Measurements from ENCODE around the gene CHD9. TPM values are rescaled to one million over a fixed set of nuclear protein-coding genes. Genes with fewer than 3 reads are reported as not detected.

The CHD9 gene
- total RNA-seq, 1 donor from 2014 or later, result 81.4 TPM

DNA sequence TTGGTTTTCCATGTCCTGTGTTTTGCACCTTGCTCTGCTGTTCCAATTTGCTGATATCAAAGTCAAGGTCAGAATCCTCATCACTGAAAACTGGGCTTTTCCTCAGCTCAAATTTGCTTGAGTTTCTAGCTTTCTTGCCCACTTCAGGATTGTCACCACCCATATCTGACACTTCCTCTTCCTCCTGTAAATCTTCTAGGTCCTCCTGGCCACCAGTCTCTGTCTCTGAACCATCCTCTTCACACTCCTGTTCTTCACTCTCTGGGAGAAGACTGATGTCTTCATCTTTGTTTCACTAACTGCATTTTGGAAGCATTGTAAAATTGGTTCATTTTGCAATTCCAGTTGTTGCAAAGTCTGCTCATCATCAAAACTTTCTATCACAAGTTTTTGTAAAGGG lies 316.0 kb downstream of the CHD9 start:
- TF ChIP-seq, protein P1, sequence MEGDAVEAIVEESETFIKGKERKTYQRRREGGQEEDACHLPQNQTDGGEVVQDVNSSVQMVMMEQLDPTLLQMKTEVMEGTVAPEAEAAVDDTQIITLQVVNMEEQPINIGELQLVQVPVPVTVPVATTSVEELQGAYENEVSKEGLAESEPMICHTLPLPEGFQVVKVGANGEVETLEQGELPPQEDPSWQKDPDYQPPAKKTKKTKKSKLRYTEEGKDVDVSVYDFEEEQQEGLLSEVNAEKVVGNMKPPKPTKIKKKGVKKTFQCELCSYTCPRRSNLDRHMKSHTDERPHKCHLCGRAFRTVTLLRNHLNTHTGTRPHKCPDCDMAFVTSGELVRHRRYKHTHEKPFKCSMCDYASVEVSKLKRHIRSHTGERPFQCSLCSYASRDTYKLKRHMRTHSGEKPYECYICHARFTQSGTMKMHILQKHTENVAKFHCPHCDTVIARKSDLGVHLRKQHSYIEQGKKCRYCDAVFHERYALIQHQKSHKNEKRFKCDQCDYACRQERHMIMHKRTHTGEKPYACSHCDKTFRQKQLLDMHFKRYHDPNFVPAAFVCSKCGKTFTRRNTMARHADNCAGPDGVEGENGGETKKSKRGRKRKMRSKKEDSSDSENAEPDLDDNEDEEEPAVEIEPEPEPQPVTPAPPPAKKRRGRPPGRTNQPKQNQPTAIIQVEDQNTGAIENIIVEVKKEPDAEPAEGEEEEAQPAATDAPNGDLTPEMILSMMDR (IDR thresholded peaks at IDR 0.05), result no peak
- no peak overlapping the region for H3K4me3 ChIP-seq
- H3K27ac ChIP-seq, result no peak overlapping the region
- H3K4me1 ChIP-seq, result no peaks in the 10 kb centered on the region
- H3K9me3 ChIP-seq, result no peaks in the 10 kb centered on the region
- H3K36me3 ChIP-seq, result no peaks in the 10 kb centered on the region
- intact Hi-C loops (cut with DNase I), result no loop called here
- ATAC-seq (no peak), DNase-seq (no peak)
- H3K27me3 ChIP-seq, result peaks cover 11% of the 10 kb centered on the region

GRCh38 chr16:53372992-53373871 lies 318.4 kb downstream of the CHD9 start:
- TF ChIP-seq, protein P1 (IDR thresholded peaks at IDR 0.05), result no peak

DNA sequence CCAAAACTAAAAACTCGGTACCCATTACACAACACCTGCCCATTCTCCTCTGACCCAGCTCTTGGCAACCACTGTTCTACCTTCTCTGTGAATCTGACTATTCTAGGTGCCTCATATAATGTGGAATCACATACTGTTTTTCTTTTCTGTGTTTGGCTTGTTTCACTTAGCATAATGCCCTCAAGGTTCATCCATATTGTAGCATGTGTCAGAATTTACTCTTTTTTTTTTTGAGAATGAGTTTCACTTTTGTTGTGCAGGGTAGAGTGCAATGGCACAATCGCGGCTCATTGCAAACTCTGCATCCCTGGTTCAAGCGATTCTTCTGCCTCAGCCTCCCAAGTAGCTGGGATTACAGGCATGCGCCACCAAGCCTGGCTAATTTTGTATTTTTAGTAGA lies 320.0 kb downstream of the CHD9 start:
- ATAC-seq (no peak), DNase-seq (no peak)
- Histone ChIP-seq H3K36me3 (no peaks in the 10 kb centered on the region), H3K27me3 (peaks cover 11% of the 10 kb centered on the region), H3K27ac (no peak overlapping the region), H3K4me1 (no peaks in the 10 kb centered on the region), H3K9me3 (no peaks in the 10 kb centered on the region), H3K4me3 (no peak overlapping the region)
- TF ChIP-seq, protein P1 (IDR thresholded peaks at IDR 0.05), result no peak
- intact Hi-C loops (cut with DNase I), result no loop called here

More at GRCh38 chr16:53372992-53373871, 318.4 kb downstream of the CHD9 start:
- ATAC-seq (peak; percentile 98), DNase-seq (peak; percentile 91)
- Histone ChIP-seq H3K27me3 (peaks cover 11% of the 10 kb centered on the region), H3K4me1 (no peaks in the 10 kb centered on the region), H3K4me3 (peak overlapping the region; percentile 47), H3K9me3 (no peaks in the 10 kb centered on the region), H3K27ac (peak overlapping the region; percentile 58), H3K36me3 (no peaks in the 10 kb centered on the region)
- intact Hi-C loops (cut with DNase I), result no loop called here

DNA sequence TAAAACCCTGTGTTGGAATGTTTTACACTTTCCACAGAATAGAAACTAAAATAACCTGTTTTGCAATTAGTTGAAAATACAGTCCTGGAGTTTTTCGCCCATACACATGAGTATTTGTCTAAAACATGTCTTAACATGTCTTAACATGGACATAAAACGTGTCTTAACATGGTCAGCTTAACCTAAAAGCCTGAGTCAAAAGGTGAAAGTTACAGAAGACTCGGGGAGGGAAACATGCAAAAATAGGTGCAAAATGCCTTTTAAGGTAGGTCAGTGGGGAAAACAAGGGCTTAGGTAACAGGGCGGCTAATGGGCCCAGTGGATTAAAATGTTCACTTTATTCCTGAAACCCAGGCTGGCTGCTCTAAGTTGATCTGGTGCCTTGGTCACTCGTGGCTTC lies 323.3 kb downstream of the CHD9 start:
- TF ChIP-seq, protein P1 (IDR thresholded peaks at IDR 0.05), result no peak
- Histone ChIP-seq H3K27me3 (peaks cover 4% of the 10 kb centered on the region), H3K4me1 (no peaks in the 10 kb centered on the region), H3K36me3 (no peaks in the 10 kb centered on the region), H3K27ac (no peak overlapping the region), H3K9me3 (no peaks in the 10 kb centered on the region), H3K4me3 (no peak overlapping the region)
- DNase-seq (no peak), ATAC-seq (no peak)
- intact Hi-C loops (cut with DNase I), result no loop called here

Other genes starting within 250 kb of the CHD9 start
- gene CHD9NB, start 2.1 kb upstream of the CHD9 start, total RNA-seq, result 1.1 TPM

Measured in upper lobe of right lung (tissue), 1 donor.